ENCODE results near the gene TESPA1.

Gene TESPA1, protein sequence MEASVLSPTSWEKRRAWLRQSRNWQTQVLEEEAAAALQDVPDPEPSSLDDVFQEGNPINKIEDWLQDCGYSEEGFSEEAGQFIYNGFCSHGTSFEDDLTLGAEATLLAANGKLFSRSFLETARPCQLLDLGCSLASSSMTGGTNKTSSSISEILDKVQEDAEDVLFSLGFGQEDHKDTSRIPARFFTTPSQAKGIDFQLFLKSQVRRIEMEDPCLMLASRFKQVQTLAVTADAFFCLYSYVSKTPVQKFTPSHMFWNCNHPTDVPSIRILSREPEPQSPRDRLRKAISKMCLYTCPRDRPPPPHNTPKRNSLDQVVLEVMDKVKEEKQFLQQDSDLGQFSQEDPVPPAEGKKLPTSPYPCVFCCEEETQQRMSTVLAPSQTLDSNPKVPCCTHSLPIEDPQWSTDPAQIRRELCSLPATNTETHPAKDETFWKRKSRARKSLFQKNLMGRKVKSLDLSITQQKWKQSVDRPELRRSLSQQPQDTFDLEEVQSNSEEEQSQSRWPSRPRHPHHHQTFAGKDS

DNA sequence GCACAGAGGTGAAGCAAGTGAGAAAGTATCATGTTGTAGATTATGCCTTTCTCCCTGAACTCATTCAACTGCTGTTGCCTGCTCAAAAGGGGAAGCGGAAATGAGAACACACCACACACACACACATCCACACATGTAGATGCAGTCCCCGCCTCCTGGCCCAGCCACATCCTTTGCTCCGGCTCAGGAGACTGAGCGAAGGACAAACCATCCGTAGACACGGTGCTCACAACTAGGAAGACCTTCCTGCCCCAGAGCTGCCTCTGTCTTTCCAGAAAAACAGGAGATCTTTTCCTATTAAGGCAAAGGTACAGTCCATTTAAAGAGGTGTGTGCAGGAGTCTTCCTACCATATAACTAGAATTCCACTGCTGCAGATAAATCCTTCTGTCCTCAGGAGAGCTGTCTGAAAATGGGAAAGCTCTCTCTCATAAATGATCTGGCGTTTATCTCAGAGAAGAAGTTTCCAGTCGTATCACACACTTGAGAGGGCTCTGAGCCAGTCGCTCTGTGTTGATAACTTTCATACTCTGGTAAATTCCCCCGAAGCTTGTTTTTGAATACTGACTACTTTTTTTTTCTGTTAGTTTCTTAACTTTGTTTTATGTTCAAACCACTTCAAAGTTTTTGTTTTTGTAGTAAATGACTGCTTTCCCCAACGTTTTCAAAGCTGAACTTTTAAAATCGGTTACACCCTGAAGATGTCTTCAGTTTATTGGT is at the start of gene TESPA1:
TSS of gene TESPA1 (minus strand) at position 105 of the 719 bp plus-strand sequence. CDS start 10,200 bp downstream, outside the sequence.
- DNase-seq (ENCODE audit: extremely low spot score, insufficient read length, low read depth) = peak; percentile 71
- FAIRE-seq = peak; percentile 99

DNA sequence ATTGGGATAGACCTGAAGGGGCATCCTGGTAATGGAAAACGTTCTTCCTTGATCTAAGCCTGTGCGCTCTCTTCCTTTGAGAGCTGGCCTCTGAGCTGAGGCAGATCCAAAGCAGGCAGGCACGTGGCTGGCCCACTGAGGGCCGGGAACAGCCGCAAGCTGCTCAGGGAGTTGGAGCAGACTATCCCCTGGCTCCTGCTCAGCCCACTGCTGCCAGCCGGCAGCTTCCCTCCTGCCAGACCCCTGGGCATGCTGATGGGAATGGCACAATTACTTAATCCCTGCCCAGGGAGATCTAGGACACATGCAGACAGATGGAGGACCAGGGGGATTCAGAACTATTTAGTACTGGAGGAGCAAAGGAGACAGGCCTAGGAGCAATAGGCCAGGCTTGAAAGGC is 49.7 kb upstream of the TESPA1 start:
- FAIRE-seq = no peak
- DNase-seq (ENCODE audit: extremely low spot score, insufficient read length, low read depth) = no peak

DNA sequence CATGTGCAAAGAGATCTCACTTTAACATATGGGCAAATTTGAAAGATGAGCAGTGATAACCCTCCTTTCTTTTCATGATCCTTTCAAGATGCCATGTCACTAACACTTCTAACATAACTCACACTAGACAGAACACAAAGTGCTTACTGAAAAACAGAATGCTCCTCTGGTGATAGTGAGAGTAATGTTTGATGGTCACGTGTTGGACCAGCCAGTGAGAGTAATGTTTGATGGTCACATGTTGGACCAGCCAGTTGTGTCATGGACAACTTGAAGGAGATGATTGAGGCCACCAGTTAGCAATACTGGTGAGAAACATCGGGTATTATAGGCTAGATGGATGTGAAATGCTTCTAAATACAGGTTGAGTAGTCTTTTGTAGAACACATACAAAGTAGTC is 40.9 kb upstream of the TESPA1 start:
- no peak for FAIRE-seq
- DNase-seq (ENCODE audit: extremely low spot score, insufficient read length, low read depth) = no peak

DNA sequence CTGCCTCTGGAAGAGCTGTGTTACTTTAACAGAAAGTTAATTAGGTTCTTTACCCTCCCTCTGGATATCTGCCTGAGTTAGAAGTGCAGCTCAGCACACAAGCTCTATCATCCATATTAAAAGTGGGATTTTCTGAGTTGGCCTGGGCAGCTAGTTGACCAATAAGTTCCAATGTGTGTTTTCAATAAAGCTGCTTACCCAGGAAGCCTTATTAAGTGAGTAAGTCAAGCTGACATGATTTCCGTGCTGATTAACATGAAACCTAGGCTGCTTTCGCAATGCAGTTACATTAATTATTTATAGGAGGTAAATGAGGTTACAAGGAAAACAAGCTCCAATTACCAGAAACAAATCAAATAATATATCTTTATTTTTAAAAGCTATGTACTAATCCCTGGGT is 40.0 kb upstream of the TESPA1 start:
- DNase-seq (ENCODE audit: extremely low spot score, insufficient read length, low read depth) = no peak

DNA sequence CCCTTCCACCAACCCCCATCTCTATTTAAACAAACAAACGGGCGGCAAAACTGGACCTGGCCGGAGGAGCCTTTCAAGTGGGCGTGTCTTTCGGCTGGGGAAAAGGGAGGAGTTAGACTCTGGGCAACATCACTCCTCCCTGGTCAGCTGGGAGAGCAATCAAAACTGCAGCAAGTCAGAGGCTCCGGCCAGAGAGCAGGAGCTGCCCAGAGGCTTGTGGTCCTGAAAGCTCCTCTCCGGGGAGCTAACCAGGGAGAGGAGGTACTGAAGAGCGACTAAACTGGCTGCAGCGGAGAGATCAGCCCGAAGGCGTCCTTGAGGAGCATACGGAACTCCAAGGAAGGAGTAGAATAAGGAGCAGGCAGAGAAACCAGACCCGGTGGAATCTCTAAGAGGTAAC is 35.2 kb upstream of the TESPA1 start, which contains the start of gene NEUROD4:
TSS of gene NEUROD4 (plus strand) at position 191 of the 400 bp plus-strand sequence. CDS start 6,466 bp downstream, outside the sequence.
- FAIRE-seq (no peak), DNase-seq (ENCODE audit: extremely low spot score, insufficient read length, low read depth) (no peak)

More for the DNA sequence above, 40.0 kb upstream of the TESPA1 start:
- no peak for FAIRE-seq

DNA sequence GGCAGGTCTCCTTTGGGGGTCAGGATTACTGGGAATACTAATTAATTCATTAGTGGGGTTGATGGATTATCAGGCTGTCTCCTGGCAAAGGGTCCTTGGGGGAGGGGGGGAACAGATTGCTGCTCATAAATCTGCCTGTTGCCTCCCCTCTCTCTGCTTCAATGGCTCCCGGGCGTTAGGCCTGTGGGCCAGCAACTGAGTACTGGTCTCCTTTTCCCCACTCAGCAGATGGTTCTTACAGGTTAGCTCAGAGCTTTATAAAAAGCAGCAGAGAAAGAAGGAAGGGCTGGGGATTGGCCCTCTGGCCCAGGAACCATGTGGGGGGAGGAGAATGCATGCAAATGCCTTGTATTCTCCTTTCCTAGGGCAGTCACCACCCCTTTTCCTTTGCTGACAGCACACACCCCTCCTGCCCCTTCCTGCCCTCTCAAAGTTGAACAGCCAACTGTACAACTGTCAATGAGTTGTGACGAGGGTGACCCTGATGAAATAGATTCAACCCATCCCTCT is 32.9 kb upstream of the TESPA1 start:
- DNase-seq (ENCODE audit: extremely low spot score, insufficient read length, low read depth) = no peak
- no peak for FAIRE-seq

DNA sequence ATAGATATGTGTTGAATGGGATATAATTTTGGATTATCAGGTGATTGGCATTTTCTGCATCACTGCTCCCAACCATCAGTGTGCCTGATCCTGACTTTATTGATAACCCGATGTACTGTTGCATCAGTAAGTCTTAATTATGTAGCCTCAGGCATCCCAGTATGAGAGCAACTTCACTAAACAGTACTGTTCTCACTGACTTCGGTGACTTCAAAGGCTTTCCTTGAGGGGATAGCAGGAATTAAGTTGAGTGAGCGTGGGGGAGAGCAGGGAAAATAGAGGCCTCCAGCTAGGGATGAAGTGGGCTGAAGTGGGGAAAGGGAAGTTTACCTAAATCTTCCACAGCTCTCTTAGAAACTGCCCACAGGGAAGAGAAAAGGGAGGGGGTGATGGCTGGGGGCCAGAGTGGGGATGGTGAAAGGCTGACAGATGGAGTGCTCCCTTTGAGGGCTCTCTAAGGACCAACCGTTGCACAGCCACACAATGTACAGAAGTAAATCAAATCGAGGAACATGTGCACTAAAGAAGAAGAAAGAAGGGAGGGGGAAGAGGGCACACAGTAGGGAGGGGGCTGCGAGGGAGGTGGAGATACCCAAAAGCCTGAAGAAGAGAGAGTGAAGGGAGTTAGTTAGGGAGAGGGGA is 24.5 kb upstream of the TESPA1 start:
- DNase-seq (ENCODE audit: extremely low spot score, insufficient read length, low read depth) (no peak), FAIRE-seq (no peak)

DNA sequence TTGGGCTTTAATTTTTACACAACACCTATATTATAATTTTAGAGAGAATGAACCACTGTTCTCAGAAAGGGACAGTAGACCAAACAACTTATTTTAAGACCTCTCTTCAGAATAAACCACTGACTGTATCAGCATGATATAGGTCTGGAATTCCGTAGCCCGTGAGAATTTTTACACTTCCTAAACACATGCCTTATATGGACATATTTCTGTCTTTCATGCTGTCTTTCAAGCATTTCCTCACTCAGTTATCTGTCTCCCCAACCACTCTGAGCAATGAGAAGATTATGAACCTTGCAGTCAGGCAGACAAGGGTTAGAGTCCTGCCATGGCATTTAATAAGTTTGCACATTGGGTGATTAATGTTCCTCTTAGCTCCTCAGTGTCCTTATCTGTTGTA is 17.8 kb upstream of the TESPA1 start:
- no peak for FAIRE-seq

DNA sequence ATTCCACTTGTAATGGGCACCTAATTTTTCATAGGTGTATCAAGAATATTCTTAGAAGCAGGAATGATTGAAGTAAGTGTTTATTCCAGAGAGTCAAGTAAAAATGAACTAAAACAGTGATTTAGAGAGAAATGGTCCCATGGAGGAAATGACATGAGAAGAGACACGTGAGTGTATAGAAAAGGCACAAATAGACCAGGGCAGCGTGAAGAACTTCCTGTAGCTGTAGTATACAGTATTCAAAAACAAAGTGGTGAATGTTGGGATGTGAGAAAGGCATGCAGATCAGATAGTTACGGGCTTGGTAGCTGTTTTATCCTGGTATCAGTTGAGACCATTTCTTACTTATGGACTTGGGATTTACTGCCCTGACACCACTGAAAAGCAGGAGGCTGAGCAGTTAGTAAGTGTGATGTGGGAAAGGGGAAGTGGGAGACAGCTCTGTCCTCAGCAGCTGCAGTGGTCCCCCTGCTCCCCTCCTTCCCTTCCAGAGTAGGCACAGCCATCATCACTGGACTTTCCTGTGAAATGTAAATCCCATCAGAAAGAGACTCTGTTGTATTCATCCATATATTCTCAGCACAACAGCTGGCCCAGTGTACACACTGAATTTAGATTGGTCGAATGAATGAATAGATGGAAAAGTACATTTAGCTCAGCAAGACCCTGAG is 16.8 kb upstream of the TESPA1 start:
- FAIRE-seq (no peak), DNase-seq (ENCODE audit: extremely low spot score, insufficient read length, low read depth) (no peak)

More for the DNA sequence above, 17.8 kb upstream of the TESPA1 start:
- DNase-seq (ENCODE audit: extremely low spot score, insufficient read length, low read depth) = no peak

DNA sequence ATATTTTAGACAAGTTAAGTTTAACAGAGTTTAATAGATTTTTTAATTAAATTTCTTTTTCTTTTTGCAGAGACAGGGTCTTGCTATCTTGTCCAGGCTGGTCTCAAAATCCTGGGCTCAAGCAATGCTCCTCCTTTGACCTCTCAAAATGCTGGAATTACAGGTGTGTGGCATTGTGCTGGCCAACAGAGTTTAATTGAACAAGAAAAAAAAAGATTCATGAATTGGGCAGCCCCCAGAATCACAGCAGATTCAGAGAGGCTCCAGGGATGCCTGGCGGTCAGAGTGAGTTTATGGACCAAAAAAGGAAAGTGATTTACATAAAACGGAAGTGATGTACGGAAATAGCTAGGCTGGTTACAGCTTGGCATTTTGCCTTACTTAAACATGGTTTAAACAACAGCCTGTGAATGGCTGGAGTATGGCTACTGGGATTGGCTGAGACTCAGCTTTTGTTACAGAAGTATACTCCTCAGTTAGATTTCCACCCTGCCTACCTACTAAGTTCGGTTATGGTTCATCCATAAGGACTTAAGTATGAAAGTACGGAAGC is 14.5 kb upstream of the TESPA1 start:
- no peak for FAIRE-seq

DNA sequence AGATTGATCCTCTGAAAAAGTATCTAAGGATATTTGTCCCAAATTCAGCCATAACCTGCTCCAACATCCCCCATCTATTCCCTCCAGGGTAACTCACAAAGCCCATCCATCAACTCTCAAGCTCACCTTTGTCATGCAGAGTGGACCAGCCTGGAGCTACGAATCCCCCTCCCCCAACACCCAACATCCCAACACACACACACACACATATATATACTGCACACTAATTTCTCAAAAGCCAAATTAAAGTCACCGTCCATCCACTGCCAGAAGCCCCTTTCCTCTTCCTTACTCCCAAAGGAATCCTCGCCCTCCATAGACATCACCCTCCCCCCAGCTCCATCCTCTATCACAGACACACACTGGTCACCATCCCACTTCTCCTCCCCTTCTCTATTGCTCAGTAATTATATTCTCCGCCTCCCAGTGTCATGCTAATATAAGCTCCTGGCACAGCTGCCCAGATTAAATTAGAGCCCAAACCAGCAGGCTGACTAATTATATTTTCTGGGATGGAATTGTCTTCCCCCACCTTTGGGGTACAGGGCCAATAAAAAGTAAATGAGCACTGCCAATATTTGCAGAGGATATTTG is 13.5 kb upstream of the TESPA1 start:
- DNase-seq (ENCODE audit: extremely low spot score, insufficient read length, low read depth) (no peak), FAIRE-seq (no peak)

More for the DNA sequence above, 14.5 kb upstream of the TESPA1 start:
- no peak for DNase-seq (ENCODE audit: extremely low spot score, insufficient read length, low read depth)

DNA sequence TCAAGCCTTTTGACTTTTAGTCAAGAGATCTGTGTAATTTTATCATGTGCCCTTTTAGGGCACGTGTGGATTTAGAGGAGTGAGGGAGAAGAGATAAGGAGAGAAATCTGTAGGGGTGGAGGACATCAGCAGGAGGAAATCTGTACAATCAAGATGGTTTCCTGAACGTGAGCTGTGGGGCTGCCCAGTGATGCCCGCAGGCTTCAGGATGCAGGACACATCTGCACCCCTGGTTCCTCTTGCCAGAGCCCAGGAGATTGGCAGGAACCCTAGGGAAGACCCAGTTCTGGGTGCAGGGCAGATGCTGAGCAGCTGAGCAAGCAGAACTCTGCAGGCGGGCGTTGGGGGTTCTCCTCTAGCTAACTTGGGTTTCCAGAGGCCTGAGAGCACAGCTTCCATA is 11.6 kb upstream of the TESPA1 start:
- FAIRE-seq = no peak
- no peak for DNase-seq (ENCODE audit: extremely low spot score, insufficient read length, low read depth)

DNA sequence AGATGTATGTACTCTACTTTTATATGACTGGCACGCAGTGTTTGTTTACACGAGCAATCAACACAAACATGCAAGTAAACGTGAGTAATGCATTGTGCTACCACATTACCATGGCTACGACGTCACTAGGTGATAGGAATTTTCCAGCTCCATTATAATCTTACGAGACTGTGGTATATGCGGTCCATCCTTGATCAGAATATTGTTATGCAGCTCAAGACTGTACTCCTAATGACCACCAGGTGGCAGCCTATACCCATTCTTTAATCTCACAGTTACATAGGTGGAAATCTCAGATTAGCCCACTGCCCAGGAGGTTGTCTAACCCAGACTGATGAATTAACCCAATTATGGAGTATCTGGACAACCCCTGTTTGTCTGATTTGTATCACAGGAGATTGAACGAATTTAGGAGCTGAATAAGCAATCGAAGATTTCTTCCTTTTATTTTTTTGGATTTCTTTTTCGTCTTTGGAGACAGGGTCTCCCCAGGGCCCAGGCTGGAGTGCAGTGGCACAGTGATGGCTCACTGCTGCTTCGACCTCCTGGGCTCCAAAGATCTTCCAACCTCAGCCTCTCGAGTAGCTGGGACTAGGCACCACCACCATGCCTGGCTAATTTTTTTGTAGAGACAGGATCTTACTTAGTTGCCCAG is 8.7 kb upstream of the TESPA1 start:
- FAIRE-seq (peak; percentile 91), DNase-seq (ENCODE audit: extremely low spot score, insufficient read length, low read depth) (peak; percentile 49)

DNA sequence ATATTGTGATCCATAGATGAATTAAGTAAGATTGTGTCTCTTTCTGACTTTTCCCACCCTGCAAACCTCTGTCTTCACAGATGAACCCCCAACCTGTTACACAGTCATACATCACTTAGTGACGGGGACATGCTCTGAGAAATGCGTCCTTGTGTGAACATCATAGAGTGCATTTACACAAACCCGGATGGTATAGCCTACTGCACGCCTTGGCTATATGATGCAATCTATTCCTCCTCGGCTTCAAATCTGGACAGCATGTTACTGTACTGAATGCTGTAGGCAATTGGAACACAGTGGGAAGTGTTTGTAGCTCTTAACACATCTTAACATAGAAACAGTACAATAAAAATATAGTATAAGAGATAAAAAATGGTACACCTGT is 7.4 kb upstream of the TESPA1 start:
- FAIRE-seq = peak; percentile 39
- no peak for DNase-seq (ENCODE audit: extremely low spot score, insufficient read length, low read depth)

DNA sequence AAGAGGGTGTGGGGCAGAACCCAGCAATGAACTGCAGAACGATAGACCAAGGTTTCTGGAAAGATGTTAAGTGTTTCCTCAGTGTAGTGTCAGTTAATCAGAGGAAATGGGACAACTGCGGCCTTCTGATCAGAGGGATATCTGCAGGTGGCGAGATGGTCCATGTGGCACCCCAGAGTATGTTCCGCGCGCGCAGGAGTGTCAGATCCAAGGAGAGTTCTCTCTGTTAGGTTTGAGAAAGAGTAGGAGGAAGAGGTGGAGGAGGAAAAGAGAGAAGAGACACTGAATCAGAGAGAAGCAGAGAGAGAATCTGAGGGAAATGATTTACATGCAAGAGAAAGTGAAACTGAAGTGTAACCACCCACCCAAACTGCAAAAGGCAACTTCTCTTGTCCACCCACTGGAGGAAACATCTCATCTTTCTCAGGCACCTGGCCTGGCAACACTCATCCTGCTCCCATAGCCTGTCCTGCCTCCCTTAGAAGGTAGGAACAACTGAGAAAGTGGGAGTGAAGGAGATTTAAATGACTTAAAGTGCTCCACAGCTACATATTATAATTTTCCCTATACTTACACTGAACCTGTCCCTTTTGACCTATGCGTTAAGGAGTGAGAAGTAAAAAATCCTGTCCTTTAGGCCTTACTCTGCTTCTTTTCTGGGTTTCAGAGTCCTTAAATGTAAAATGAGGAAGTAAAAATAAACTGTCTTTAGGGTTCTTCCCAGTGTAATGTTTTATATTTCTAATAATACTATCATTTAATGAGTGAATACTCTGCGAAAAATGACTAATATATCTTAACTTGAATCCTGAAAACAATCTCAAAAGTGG is 6.8 kb upstream of the TESPA1 start:
- FAIRE-seq = peak; percentile 97

DNA sequence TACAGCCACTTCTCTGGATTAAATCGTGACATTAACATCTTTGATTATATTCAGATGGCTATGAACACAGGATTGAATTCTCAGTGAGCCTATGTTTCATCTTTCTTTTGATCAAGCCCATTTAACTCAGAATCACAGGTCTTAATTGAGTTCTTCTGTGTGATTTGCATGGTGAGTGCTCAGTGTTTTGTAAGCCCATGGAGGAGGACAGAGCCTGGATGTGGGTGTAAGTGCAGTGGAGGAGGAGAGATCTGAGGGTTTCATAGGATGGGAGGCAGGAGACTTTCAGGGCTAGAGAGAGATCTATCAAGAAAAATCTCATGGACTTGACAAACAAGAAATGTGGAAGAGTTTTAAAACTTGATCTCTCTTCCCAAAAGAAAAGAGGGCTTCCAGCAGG is 5.3 kb upstream of the TESPA1 start:
- no peak for DNase-seq (ENCODE audit: extremely low spot score, insufficient read length, low read depth)

More for the DNA sequence above, 6.8 kb upstream of the TESPA1 start:
- no peak for DNase-seq (ENCODE audit: extremely low spot score, insufficient read length, low read depth)

DNA sequence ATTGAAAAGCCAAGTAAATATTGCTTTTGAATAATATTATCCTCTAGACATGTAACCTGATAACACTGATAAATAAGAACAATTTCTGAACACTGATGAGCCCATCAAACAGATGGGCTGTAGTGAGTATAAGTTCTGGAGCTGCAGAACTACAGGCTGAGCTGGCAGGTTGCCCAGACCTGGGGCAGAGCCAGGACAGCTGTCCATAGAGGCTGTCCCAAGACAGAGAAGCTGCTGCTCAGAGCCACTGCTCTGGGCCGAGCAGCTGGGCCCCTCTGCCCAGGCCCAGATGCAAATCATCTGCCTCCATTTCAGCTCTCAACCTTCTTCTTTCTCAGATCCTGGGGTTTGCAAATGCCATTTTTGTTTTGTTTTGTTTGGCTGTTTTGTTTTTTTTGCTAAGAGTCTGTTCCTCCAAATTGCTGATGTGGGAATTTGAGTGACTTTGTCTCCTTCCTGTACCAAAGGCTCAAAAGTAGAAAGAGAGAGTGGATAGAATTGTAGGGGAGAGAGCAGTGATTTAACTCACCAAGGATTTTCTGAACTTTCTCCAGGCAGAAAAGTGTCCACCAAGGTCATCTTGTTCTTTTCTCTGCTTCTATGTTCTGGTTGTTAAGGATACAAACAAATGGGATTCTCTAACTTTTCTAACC is 4.0 kb upstream of the TESPA1 start:
- FAIRE-seq (no peak), DNase-seq (ENCODE audit: extremely low spot score, insufficient read length, low read depth) (no peak)

More for the DNA sequence above, 5.3 kb upstream of the TESPA1 start:
- peak; percentile 64 for FAIRE-seq

All from GM18507 (cell line).